HL-60 (cell line): ENCODE measurements around the gene SLC8A2.

ENCODE experiments used
- POLR2AphosphoS5 ChIP-seq: IDR thresholded peaks from 2 replicates; pipeline ENCODE4 v1.6.1; 2012; ENCODE audit warnings: low read depth
- TF ChIP-seq, protein P1 (sequence below): IDR thresholded peaks from one replicate; pipeline ENCODE4 v1.5.1; 2011; ENCODE audit warnings: low read length, control low read depth, inconsistent platforms; ENCODE audit not compliant: insufficient read depth
- TF ChIP-seq, protein P2 (sequence below): IDR thresholded peaks from 2 replicates; pipeline ENCODE4 v1.6.1; 2012; ENCODE audit warnings: low read depth; ENCODE audit not compliant: insufficient replicate concordance

DNA sequence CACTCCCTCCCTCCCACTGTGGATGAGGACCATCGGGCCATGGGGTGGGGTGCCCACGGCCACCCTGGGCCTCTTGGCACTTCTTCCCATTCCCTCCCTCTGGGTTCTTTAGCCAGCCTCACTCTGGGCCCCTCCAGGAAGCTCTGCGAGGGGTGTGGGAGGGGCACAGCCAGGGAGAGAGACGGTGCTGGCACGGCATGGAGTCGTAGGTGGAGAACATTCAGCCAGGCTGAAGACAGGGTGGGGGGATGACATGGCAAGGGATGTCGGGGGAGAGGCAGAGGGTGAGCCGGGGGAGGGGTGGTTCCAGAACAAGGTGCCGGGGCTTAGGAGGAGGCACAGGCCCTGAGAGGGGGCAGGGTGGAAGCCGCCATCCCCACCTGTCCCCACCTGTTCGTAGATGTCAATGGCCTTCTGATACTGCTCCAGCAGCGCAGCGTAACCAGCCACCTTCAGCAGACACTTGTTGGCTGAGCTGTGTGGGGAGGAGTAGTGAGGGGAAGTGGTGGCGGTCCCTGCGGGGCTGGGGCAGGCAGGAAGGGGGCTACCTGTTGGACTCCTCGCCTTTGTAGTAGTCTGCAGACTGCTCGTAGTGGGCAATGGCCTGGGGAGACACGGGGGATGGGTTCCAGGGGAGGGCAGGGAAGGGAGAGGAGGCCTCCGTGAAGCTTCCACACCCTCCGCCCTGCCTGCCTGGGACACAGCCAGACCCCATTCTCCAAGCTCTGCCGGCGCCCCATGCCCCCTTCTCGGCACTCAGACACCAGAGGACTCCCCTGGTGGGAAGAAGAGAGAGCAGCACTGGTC, 21.1 kb upstream of the SLC8A2 start:
- TF ChIP-seq, protein P1, sequence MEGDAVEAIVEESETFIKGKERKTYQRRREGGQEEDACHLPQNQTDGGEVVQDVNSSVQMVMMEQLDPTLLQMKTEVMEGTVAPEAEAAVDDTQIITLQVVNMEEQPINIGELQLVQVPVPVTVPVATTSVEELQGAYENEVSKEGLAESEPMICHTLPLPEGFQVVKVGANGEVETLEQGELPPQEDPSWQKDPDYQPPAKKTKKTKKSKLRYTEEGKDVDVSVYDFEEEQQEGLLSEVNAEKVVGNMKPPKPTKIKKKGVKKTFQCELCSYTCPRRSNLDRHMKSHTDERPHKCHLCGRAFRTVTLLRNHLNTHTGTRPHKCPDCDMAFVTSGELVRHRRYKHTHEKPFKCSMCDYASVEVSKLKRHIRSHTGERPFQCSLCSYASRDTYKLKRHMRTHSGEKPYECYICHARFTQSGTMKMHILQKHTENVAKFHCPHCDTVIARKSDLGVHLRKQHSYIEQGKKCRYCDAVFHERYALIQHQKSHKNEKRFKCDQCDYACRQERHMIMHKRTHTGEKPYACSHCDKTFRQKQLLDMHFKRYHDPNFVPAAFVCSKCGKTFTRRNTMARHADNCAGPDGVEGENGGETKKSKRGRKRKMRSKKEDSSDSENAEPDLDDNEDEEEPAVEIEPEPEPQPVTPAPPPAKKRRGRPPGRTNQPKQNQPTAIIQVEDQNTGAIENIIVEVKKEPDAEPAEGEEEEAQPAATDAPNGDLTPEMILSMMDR: no peak
- no peak for TF ChIP-seq POLR2AphosphoS5
- TF ChIP-seq, protein P2, sequence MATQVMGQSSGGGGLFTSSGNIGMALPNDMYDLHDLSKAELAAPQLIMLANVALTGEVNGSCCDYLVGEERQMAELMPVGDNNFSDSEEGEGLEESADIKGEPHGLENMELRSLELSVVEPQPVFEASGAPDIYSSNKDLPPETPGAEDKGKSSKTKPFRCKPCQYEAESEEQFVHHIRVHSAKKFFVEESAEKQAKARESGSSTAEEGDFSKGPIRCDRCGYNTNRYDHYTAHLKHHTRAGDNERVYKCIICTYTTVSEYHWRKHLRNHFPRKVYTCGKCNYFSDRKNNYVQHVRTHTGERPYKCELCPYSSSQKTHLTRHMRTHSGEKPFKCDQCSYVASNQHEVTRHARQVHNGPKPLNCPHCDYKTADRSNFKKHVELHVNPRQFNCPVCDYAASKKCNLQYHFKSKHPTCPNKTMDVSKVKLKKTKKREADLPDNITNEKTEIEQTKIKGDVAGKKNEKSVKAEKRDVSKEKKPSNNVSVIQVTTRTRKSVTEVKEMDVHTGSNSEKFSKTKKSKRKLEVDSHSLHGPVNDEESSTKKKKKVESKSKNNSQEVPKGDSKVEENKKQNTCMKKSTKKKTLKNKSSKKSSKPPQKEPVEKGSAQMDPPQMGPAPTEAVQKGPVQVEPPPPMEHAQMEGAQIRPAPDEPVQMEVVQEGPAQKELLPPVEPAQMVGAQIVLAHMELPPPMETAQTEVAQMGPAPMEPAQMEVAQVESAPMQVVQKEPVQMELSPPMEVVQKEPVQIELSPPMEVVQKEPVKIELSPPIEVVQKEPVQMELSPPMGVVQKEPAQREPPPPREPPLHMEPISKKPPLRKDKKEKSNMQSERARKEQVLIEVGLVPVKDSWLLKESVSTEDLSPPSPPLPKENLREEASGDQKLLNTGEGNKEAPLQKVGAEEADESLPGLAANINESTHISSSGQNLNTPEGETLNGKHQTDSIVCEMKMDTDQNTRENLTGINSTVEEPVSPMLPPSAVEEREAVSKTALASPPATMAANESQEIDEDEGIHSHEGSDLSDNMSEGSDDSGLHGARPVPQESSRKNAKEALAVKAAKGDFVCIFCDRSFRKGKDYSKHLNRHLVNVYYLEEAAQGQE: no peak
